SK-N-SH (cell line): ENCODE measurements around the gene BBX. TPM values are rescaled to one million over a fixed set of nuclear protein-coding genes. Genes with fewer than 3 reads are reported as not detected.

Experiments
- CTCF ChIA-PET: fragments of 300-600, 350-600 bp; formaldehyde crosslinking; extraction: SDS; loops from one replicate; lab custom pipeline; 2021; lab: Yijun Ruan, JAX
- POLR2A ChIA-PET: fragments of 350-600 bp; sonication (Branson Sonifier 250); formaldehyde crosslinking; extraction: SDS; loops from one replicate; lab custom pipeline; 2020; ENCODE audit warnings: antibody characterized with exemption, inconsistent platforms; lab: Yijun Ruan, JAX
- DNase-seq: peaks from one replicate; pipeline ENCODE4 v3.0.0; 2012
- H2AFZ ChIP-seq: fragments of 200-600 bp; sonication (generic); 2 replicates; pipeline ENCODE4 v1.8.1; 2016; ENCODE audit warnings: antibody characterized with exemption, mild to moderate bottlenecking, low read depth
- H3F3A ChIP-seq: fragments of 200-600 bp; sonication (generic); replicated peaks from 2 replicates; pipeline ENCODE3; 2016; ENCODE audit warnings: antibody characterized with exemption, mild to moderate bottlenecking; ENCODE audit not compliant: insufficient read depth
- H3K27ac ChIP-seq, 2 experiments: fragments of 200-500 bp in 1 of 2; fragments of 200-600 bp in 1 of 2; sonication (Bioruptor generic) in 1 of 2; sonication (generic), shearing (Covaris generic) in 1 of 2; 2 replicates each; pipeline versions ENCODE4 v1.5.1 to v1.6.1; 2014 to 2016; ENCODE audit warnings: low read depth in 2 of 2, inconsistent platforms in 1 of 2, low read length in 1 of 2, mild to moderate bottlenecking in 1 of 2, mixed read lengths in 1 of 2
- H3K27me3 ChIP-seq: fragments of 200-600 bp; sonication (generic), shearing (Covaris generic); 2 replicates; pipeline ENCODE4 v1.6.1; 2016; ENCODE audit warnings: mixed run types; ENCODE audit not compliant: insufficient read depth
- H3K36me3 ChIP-seq, 2 experiments: fragments of 200-500 bp in 1 of 2; fragments of 200-600 bp in 1 of 2; sonication (Bioruptor generic) in 1 of 2; sonication (generic) in 1 of 2; replicated peaks in 1 of 2; 2 replicates each; pipeline versions ENCODE3 to v1.5.1; 2014 to 2016; ENCODE audit warnings: low read length in 1 of 2, mild to moderate bottlenecking in 1 of 2; ENCODE audit not compliant: insufficient read depth in 2 of 2, control insufficient read depth in 1 of 2
- H3K4me1 ChIP-seq, 2 experiments: fragments of 200-500 bp in 1 of 2; fragments of 200-600 bp in 1 of 2; sonication (Bioruptor generic) in 1 of 2; sonication (generic), shearing (Covaris generic) in 1 of 2; 2 replicates each; pipeline versions ENCODE4 v1.5.1 to v1.6.1; 2014 to 2016; ENCODE audit warnings: low read depth in 1 of 2, low read length in 1 of 2, mixed run types in 1 of 2; ENCODE audit not compliant: insufficient read depth in 2 of 2, control insufficient read depth in 1 of 2
- H3K4me2 ChIP-seq: fragments of 200-600 bp; sonication (generic), shearing (Covaris generic); 2 replicates; pipeline ENCODE4 v1.6.1; 2017; ENCODE audit warnings: mixed run types
- H3K4me3 ChIP-seq, 2 experiments: fragments of 200-500 bp in 1 of 2; fragments of 200-600 bp in 1 of 2; sonication (Bioruptor generic) in 1 of 2; sonication (generic), shearing (Covaris generic) in 1 of 2; 2 replicates each; pipeline versions ENCODE4 v1.5.1 to v1.8.1; 2014 to 2016; ENCODE audit warnings: low read depth in 2 of 2, inconsistent platforms in 1 of 2, low read length in 1 of 2, mild to moderate bottlenecking in 1 of 2, mixed read lengths in 1 of 2, moderate library complexity in 1 of 2
- H3K79me2 ChIP-seq: fragments of 200-600 bp; sonication (generic); 2 replicates; pipeline ENCODE4 v1.8.1; 2017; ENCODE audit warnings: mild to moderate bottlenecking; ENCODE audit not compliant: insufficient read depth
- H3K9ac ChIP-seq: fragments of 200-600 bp; sonication (generic); 2 replicates; pipeline ENCODE4 v1.6.1; 2017; ENCODE audit warnings: mixed run types
- H3K9me2 ChIP-seq: fragments of 200-600 bp; sonication (generic); 2 replicates; pipeline ENCODE4 v1.6.1; 2017; ENCODE audit warnings: mixed run types
- H3K9me3 ChIP-seq: fragments of 200-600 bp; sonication (generic); 2 replicates; pipeline ENCODE4 v1.6.1; 2017; ENCODE audit warnings: mixed run types, mild to moderate bottlenecking, moderate library complexity
- H4K20me1 ChIP-seq: fragments of 200-600 bp; sonication (generic); 2 replicates; pipeline ENCODE4 v1.6.1; 2017; ENCODE audit warnings: mild to moderate bottlenecking, mixed run types; ENCODE audit not compliant: insufficient read depth
- CHD2 ChIP-seq: fragments of 150-350 bp; IDR thresholded peaks from 2 replicates; pipeline ENCODE4 v1.6.1; 2018; ENCODE audit warnings: low read length; ENCODE audit not compliant: partially characterized antibody
- FOXJ3 ChIP-seq: sonication (generic); formaldehyde crosslinking; IDR thresholded peaks from 2 replicates; pipeline ENCODE4 v1.5.1; 2020; ENCODE audit warnings: mild to moderate bottlenecking, missing genetic modification reagents
- FOXM1 ChIP-seq: IDR thresholded peaks from 2 replicates; pipeline ENCODE4 v1.4.0; 2012; ENCODE audit warnings: low read depth, mild to moderate bottlenecking
- GATA2 ChIP-seq: sonication (generic); formaldehyde crosslinking; IDR thresholded peaks from 2 replicates; pipeline ENCODE4 v1.5.0; 2020; ENCODE audit warnings: mild to moderate bottlenecking, missing genetic modification reagents
- IRF3 ChIP-seq: fragments of 150-350 bp; IDR thresholded peaks from 2 replicates; pipeline ENCODE4 v1.6.1; 2016; ENCODE audit warnings: mild to moderate bottlenecking, low read depth, low read length
- JUND ChIP-seq: IDR thresholded peaks from 2 replicates; pipeline ENCODE4 v1.4.0; 2012
- MXI1 ChIP-seq: IDR thresholded peaks from 2 replicates; pipeline ENCODE4 v1.6.1; 2012; ENCODE audit warnings: mild to moderate bottlenecking, low read depth, low read length, improper control_type of control experiment
- NFIC ChIP-seq: IDR thresholded peaks from 2 replicates; pipeline ENCODE4 v1.4.0; 2012; ENCODE audit warnings: borderline replicate concordance
- NRF1 ChIP-seq: IDR thresholded peaks from 2 replicates; pipeline ENCODE4 v1.6.1; 2012; ENCODE audit warnings: low read depth, mild to moderate bottlenecking, low read length
- POLR2AphosphoS5 ChIP-seq: IDR thresholded peaks from 2 replicates; pipeline ENCODE4 v1.6.1; 2012; ENCODE audit warnings: low read depth, low read length
- REST ChIP-seq: IDR thresholded peaks from 2 replicates; pipeline ENCODE4 v1.6.1; 2012; ENCODE audit warnings: mild to moderate bottlenecking, low read depth, low read length, moderate library complexity
- RFX5 ChIP-seq: IDR thresholded peaks from 2 replicates; pipeline ENCODE4 v1.6.1; 2012; ENCODE audit warnings: mild to moderate bottlenecking, improper control_type of control experiment, low read length
- RXRA ChIP-seq: IDR thresholded peaks from 2 replicates; pipeline ENCODE4 v1.4.0; 2012; ENCODE audit warnings: low read depth, mild to moderate bottlenecking, borderline replicate concordance
- SIN3A ChIP-seq: IDR thresholded peaks from 2 replicates; pipeline ENCODE4 v1.6.1; 2012; ENCODE audit warnings: low read depth, mild to moderate bottlenecking, low read length, moderate library complexity, borderline replicate concordance
- SMC3 ChIP-seq: IDR thresholded peaks from 2 replicates; pipeline ENCODE4 v1.6.1; 2012; ENCODE audit warnings: low read depth, low read length, improper control_type of control experiment
- USF2 ChIP-seq: fragments of 150-350 bp; IDR thresholded peaks from 2 replicates; pipeline ENCODE4 v1.6.1; 2017; ENCODE audit warnings: antibody characterized with exemption, low read length, low read depth, borderline replicate concordance
- YY1 ChIP-seq: IDR thresholded peaks from 2 replicates; pipeline ENCODE4 v1.4.0; 2012; ENCODE audit warnings: low read depth, mild to moderate bottlenecking
- ZBTB33 ChIP-seq: IDR thresholded peaks from 2 replicates; pipeline ENCODE4 v1.4.0; 2012; ENCODE audit warnings: low read depth, borderline replicate concordance
- WGBS: methylation state at CpG from one replicate; pipeline ENCODE4 v1.1.6; 2017; ENCODE audit warnings: low lambda C conversion rate; 5-methylcytosine and 5-hydroxymethylcytosine counted together
- polyA plus RNA-seq, 3 experiments: library from polyadenylated mRNA; depleted of rRNA; stranded (reverse); fragments of >200 nt; gene quantifications; 2 replicates each; pipeline ENCODE4 v1.2.3, GENCODE V29; 2012

Gene BBX
- polyA plus RNA-seq, 1 of the 3 experiments (the other 2 are of a cell fraction), result 14.2 TPM

GRCh38 chr3:107531917-107532469 is 9.2 kb downstream of the BBX start:
- Histone ChIP-seq H3F3A (no peaks in the 10 kb centered on the region), H3K9me2 (no peaks in the 10 kb centered on the region), H3K9ac (no peak overlapping the region), H3K36me3 (peaks cover 19 to 25% of the 10 kb centered on the region in 2 experiments), H3K4me2 (no peak overlapping the region), H3K4me1 (no peaks in the 10 kb centered on the region), H4K20me1 (no peaks in the 10 kb centered on the region; the same call in 1 of the 2 replicates), H3K9me3 (no peaks in the 10 kb centered on the region), H3K79me2 (peaks cover 25% of the 10 kb centered on the region), H3K4me3 (no peak overlapping the region), H3K27ac (no peak overlapping the region), H2AFZ (no peak overlapping the region), H3K27me3 (no peaks in the 10 kb centered on the region)
- ChIA-PET POLR2A (no interaction called here), CTCF (interaction anchor here (1.3 kb wide), 1 partner anchor 11 kb away, joined by 4 read pairs; no protein-coding TSS in a partner anchor)
- 93% methylated on average over 9 of the region's 9 CpGs for WGBS
- no peak for DNase-seq
- TF ChIP-seq REST, result no peak
- no peak for TF ChIP-seq ZBTB33
- TF ChIP-seq SMC3, result no peak
- TF ChIP-seq SIN3A, result no peak
- no peak for TF ChIP-seq GATA2
- TF ChIP-seq MXI1, result no peak
- TF ChIP-seq IRF3, result no peak
- no peak for TF ChIP-seq NFIC
- no peak for TF ChIP-seq RXRA
- TF ChIP-seq YY1, result no peak
- TF ChIP-seq POLR2AphosphoS5, result no peak
- TF ChIP-seq NRF1, result no peak
- no peak for TF ChIP-seq USF2
- no peak for TF ChIP-seq CHD2
- TF ChIP-seq JUND, result no peak
- TF ChIP-seq FOXM1, result no peak
- no peak for TF ChIP-seq RFX5
- TF ChIP-seq FOXJ3 (CRISPR knock-in tag), result no peak
